ENCODE data around the gene VAV2.
"Not testable (repeated sequence)": the region's sequence is repeated elsewhere in the genome, so short reads cannot be mapped to it uniquely, and the experiment has no call there.

Gene VAV2

GRCh38 chr9:133777068-133777791 is 214.9 kb downstream of the VAV2 start:
- DNase-seq = no peak

- no peak for DNase-seq
These were observed 215.9 kb downstream of the VAV2 start for GRCh38 chr9:133775951-133776905.

GRCh38 chr9:133775291-133775690 is 216.8 kb downstream of the VAV2 start:
- DNase-seq = no peak

GRCh38 chr9:133774799-133775198 is 217.3 kb downstream of the VAV2 start:
- no peak for DNase-seq

GRCh38 chr9:133773889-133774655 is 218.1 kb downstream of the VAV2 start:
- DNase-seq = no peak

GRCh38 chr9:133772581-133772980 is 219.5 kb downstream of the VAV2 start:
- DNase-seq = no peak

GRCh38 chr9:133771486-133772482 is 220.3 kb downstream of the VAV2 start:
- no peak for DNase-seq

- no peak for DNase-seq
These were observed 221.9 kb downstream of the VAV2 start for GRCh38 chr9:133770076-133770777.

GRCh38 chr9:133769511-133770075 is 222.5 kb downstream of the VAV2 start:
- no peak for DNase-seq

- DNase-seq = no peak
These were observed 223.1 kb downstream of the VAV2 start for GRCh38 chr9:133768859-133769510.

GRCh38 chr9:133768371-133768858 is 223.7 kb downstream of the VAV2 start:
- DNase-seq = no peak

GRCh38 chr9:133767625-133768024 is 224.5 kb downstream of the VAV2 start:
- DNase-seq = no peak

- DNase-seq = no peak
These were observed 225.1 kb downstream of the VAV2 start for GRCh38 chr9:133767008-133767407.

GRCh38 chr9:133766234-133766633 is 225.9 kb downstream of the VAV2 start:
- not testable (repeated sequence) for DNase-seq

GRCh38 chr9:133763272-133764183 is 228.6 kb downstream of the VAV2 start:
- no peak for DNase-seq

GRCh38 chr9:133762488-133763271 is 229.4 kb downstream of the VAV2 start:
- DNase-seq = no peak

- no peak for DNase-seq
These were observed 230.4 kb downstream of the VAV2 start for GRCh38 chr9:133761641-133762248.

Data from CD4-positive, alpha-beta T cell treated with Interleukin-1 beta for 1 hour (primary cell).